Measurements from ENCODE around the gene AOPEP.

Gene AOPEP

GRCh38 chr9:94794476-94795167 lies 68.1 kb downstream of the AOPEP start:
- no peak for DNase-seq

- DNase-seq = no peak
Measured at GRCh38 chr9:94796687-94797086, 70.2 kb downstream of the AOPEP start.

- DNase-seq = no peak
Measured at GRCh38 chr9:94798201-94798600, 71.7 kb downstream of the AOPEP start.

- no peak for DNase-seq
Measured at GRCh38 chr9:94798708-94799107, 72.2 kb downstream of the AOPEP start.

- no peak for DNase-seq
Measured at GRCh38 chr9:94799578-94800264, 73.2 kb downstream of the AOPEP start.

- no peak for DNase-seq
Measured at GRCh38 chr9:94800424-94801117, 74.1 kb downstream of the AOPEP start.

- no peak for DNase-seq
Measured at GRCh38 chr9:94801234-94801633, 74.7 kb downstream of the AOPEP start.

GRCh38 chr9:94801681-94802080 lies 75.2 kb downstream of the AOPEP start:
- no peak for DNase-seq

- DNase-seq = no peak
Measured at GRCh38 chr9:94802251-94802650, 75.8 kb downstream of the AOPEP start.

- DNase-seq = no peak
Measured at GRCh38 chr9:94802793-94803192, 76.3 kb downstream of the AOPEP start.

GRCh38 chr9:94804316-94804715 lies 77.8 kb downstream of the AOPEP start:
- no peak for DNase-seq

- DNase-seq = no peak
Measured at GRCh38 chr9:94805051-94805489, 78.6 kb downstream of the AOPEP start.

- DNase-seq = no peak
Measured at GRCh38 chr9:94805585-94805984, 79.1 kb downstream of the AOPEP start.

- DNase-seq = peak; percentile 54
Measured at GRCh38 chr9:94806307-94806893, 79.9 kb downstream of the AOPEP start.

GRCh38 chr9:94807556-94807955 lies 81.1 kb downstream of the AOPEP start:
- no peak for DNase-seq

- DNase-seq = no peak
Measured at GRCh38 chr9:94808926-94809700, 82.6 kb downstream of the AOPEP start.

- no peak for DNase-seq
Measured at GRCh38 chr9:94809778-94810177, 83.3 kb downstream of the AOPEP start.

- DNase-seq = no peak
Measured at GRCh38 chr9:94811074-94811473, 84.6 kb downstream of the AOPEP start.

- no peak for DNase-seq
Measured at GRCh38 chr9:94812343-94812742, 85.8 kb downstream of the AOPEP start.

GRCh38 chr9:94813379-94813778 lies 86.9 kb downstream of the AOPEP start:
- DNase-seq = no peak

- DNase-seq = no peak
Measured at GRCh38 chr9:94817291-94818177, 91.0 kb downstream of the AOPEP start.

- no peak for DNase-seq
Measured at GRCh38 chr9:94818178-94818541, 91.7 kb downstream of the AOPEP start.
